ENCODE data around the gene FXYD2.
"Not testable (repeated sequence)": the region's sequence is repeated elsewhere in the genome, so short reads cannot be mapped to it uniquely, and the experiment has no call there.

FXYD2 gene

GRCh38 chr11:117824571-117825537 is at the start of gene FXYD2:
Gene FXYD2, minus strand, starts transcription at chr11:117824744. Its CDS starts 66 bp downstream, at chr11:117824678.
- no peak for DNase-seq (ENCODE audit: low read depth)

- DNase-seq (ENCODE audit: low read depth): no peak
Observed at GRCh38 chr11:117873828-117874125, 49.2 kb upstream of the FXYD2 start.

DNA sequence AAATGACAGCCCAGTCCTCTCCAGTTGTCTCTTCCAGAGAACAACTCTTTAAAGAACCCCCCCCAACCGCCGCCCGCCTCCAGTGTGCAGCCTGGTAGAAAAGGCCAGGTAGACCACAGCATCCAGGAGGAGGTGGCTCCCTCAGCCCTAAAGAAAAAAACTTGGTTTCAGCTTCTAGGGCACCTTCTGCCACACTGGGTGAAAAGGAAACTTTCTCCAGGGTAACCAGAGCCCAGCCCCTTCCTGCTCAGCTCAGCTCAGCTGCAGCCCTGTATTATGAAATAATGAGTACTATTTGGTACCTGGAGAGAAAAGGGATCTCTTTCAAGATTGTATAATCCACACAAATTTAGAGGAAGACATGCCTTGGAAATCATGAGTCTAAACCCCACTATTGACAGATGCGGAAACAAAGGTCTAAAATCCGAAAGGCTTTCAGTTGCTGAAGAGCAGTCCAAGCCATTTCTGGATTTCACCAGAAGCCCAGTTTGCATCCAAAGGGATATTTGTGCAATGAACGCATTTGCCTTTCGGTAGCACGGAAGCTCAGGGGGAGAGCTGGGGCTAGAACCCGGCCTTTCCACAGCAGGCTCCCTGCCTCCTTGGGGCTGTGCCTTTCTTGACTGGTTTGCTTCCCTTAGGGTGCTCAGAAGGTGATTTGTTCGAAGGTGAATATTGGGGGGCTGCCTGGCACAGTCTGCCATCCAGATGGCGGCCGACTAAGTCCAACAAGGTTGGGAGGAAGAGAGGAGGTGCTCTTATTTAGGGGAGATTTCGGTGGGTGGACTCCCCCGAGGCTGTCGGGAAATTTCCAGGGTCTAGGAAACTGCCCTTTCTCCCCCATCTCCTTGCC is 48.7 kb upstream of the FXYD2 start:
- DNase-seq (ENCODE audit: low read depth): no peak

- DNase-seq (ENCODE audit: low read depth): no peak
Observed at GRCh38 chr11:117872420-117872961, 47.9 kb upstream of the FXYD2 start.

GRCh38 chr11:117871784-117872183 is 47.2 kb upstream of the FXYD2 start:
- no peak for DNase-seq (ENCODE audit: low read depth)

DNA sequence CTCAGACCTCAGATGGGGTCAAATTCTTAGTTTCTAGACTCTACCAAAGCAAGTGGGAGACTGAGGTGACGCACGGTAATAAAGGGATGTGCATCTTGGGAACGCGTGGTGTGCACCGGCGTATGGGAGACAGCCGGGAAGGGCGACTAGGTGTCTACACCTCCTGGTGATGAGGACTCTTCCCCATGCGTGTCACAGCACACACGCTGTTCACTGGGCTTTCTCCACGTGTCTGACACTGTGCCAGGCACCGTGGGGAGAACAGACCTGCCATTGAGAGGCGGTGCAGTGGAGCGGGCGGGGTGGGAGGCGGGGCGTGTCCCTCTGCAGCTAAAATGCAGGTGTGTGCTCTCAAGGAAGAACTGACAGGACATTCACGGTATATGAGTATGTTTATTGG is 46.6 kb upstream of the FXYD2 start:
- DNase-seq (ENCODE audit: low read depth): no peak

GRCh38 chr11:117870103-117870952 is 45.8 kb upstream of the FXYD2 start:
- no peak for DNase-seq (ENCODE audit: low read depth)

DNA sequence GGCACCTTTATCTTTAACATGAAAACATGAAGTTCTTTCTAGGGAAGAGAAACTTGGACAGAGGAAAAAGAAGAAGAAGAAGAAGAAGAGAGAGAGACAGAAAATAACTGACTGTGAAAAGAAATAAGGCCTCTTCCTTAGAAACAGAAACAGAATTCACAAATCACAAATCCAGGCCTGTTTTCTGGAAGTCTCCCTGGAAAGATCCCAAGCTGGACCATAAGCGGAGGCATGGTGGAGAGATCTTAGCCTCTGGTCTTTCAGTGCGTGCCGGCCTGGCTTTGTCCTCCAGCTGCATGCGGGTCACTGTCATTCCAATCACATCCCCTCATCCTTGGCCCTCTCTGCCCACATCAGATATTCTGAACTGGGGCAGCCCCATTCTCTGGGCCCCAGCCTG is 45.1 kb upstream of the FXYD2 start:
- no peak for DNase-seq (ENCODE audit: low read depth)

DNA sequence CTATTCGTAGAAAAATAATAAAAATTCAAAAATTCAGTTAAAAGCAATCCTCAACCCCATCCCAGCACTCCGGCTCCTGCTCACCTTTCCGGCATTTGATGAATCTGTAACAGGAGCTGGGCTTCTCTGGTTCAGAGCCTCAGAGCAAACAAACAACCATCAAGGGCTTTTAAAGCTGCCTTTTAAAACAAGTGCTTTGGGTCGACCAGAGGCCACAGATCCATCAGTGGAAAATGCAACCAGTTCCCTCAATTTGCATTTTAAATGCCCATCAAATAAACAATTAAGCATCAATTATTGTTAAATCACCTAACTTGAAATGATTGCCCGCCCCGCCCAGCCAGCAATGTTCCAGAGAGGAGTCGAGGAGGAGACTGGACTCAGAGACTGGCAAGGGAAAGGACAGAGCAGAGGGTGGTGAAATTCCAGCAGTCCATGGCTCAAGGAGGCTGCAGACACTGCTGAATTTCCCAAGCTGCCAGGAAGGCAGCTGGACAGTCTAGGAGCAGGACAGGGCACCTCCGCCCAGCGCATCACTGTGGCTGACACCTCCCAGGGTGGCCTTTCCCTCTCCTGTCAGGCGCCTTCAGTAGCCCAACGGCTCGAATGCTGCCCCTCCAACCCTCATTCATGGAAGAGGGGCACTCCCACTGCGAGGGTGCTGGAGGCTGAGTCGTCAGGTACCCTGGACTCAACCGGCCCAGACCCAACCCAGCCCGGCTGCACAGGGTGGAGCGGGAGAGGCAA is 44.4 kb upstream of the FXYD2 start:
- no peak for DNase-seq (ENCODE audit: low read depth)

GRCh38 chr11:117868088-117868487 is 43.5 kb upstream of the FXYD2 start:
- DNase-seq (ENCODE audit: low read depth): no peak

- no peak for DNase-seq (ENCODE audit: low read depth)
Observed at GRCh38 chr11:117866526-117866925, 42.0 kb upstream of the FXYD2 start.

DNA sequence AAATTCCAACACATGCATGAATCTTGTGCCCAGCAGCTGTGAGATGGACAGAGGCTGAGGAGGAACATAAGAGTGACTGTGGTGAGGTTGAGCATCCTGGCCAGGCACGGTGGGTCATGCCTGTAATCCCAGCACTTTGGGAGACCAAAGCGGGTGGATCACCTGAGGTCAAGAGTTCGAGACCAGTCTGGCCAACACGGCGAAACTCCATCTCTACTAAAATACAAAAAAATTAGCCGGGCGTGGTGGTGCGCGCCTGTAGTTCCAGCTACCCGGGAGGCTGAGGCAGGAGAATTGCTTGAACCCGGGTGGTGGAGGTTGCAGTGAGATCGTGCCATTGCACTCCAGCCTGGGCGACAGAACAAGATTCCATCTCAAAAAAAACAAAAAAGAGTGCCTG is 41.0 kb upstream of the FXYD2 start:
- DNase-seq (ENCODE audit: low read depth): not testable (repeated sequence)

DNA sequence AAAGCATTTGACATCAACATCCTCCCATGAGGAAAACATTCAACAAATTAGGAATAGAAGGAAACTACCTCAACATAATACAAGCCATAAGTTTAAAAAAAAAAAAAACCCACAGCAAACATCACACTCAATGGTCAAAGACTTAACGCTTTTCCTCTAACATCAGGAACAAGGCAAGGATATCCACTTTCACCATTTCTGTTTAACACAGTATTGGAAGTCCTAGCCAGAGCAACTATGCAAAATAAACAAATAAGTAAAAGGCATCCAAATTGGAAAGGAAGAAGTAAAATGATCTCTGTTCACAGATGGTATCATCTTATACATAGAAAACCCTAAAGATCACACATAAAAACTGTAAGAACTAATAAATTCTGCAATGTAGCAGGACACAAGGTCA is 38.8 kb upstream of the FXYD2 start:
- no peak for DNase-seq (ENCODE audit: low read depth)

DNA sequence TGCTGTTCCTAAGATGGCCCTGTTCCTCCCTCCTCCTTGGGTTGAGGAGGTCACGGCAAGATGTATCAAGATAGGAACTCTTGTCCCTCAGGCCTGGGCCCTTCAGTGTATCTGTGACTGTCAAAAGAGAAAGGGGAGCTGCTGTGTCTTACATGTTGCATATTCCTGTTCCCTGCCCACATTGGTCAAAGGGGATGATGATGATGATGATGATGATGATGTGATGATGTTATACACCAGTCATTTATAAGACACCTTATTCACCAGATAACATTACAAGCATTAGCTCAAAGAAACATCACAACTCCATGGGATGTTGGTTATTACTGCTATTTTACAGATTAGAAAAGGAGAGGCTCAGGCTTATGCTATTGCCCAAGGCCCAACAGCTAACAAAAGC is 38.2 kb upstream of the FXYD2 start:
- DNase-seq (ENCODE audit: low read depth): no peak

- no peak for DNase-seq (ENCODE audit: low read depth)
Observed at GRCh38 chr11:117862019-117862725, 37.6 kb upstream of the FXYD2 start.

- DNase-seq (ENCODE audit: low read depth): no peak
Observed at GRCh38 chr11:117861151-117862018, 36.8 kb upstream of the FXYD2 start.

DNA sequence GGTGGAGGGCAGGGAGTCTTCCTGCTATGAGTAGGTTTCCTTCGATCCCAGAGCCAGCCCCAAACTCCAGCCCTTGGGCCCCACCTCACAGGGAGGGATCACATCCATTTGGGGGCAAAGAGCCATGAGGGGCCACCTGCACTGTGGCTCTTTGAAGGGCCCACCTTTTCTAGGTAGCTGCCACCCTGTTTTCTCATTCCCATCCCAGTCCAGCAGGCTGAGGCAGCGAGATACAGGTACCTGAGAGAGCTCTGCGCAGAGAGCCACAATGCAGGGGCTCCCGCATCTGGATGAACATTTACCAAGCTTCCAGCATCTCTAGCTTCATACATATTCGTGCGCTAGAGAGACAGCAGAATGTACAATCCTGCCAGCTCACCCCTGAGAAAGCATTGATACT is 35.6 kb upstream of the FXYD2 start:
- no peak for DNase-seq (ENCODE audit: low read depth)

GRCh38 chr11:117859488-117860112 is 35.1 kb upstream of the FXYD2 start:
- no peak for DNase-seq (ENCODE audit: low read depth)

- no peak for DNase-seq (ENCODE audit: low read depth)
Observed at GRCh38 chr11:117859061-117859460, 34.5 kb upstream of the FXYD2 start.

All from fibroblast of the conjunctiva (primary cell).